Stimulated activated CD4-positive, alpha-beta T cell treated with anti-CD3 and anti-CD28 coated beads, TNF-alpha, amount 100 ng/mL, for 48 hours (primary cell): ENCODE measurements around the gene CYB5R2.

Source experiments
- DNase-seq, 3 donors: peaks; one replicate each; pipeline ENCODE4 v3.0.0-alpha.2; 2020; ENCODE audit warnings: low read depth in 3 of 3

CYB5R2 gene

DNA sequence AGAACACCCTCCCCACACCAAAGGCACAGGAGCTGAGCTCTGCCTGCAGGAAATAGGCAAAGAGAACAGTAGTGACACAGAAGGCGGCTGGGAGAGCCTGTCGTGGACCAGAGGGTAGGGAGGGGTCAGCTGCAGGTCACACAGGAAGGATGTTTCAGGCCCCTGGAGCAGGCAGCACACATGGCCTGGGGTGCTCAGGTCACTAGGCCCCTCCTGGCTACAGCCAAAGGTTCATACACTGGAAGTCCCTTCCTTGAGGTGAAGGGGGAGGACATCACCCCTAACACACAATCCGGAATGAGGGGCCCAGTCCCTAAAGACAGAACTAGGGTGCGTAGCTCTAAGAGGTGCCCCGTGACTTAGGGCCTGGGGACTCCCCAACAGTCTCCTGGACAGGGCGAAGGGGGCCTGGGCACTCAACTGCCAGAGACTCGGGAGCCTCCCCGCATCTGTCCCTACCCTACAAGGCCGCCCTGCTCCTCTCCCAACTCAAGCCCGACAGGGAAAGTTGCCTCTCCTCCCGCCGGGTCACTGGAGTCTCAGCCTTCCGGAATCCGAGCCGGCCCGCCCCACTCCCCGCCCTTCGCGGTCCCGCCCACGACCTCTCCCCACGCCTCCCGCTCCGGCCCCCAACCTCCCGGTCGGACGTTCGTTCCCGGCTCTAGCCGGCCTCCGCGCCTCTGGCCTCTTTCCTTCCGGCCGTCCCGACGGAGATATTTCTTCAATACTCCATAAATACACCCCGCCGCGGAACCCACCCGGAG, at the start of gene CYB5R2:
Gene CYB5R2, minus strand, starts transcription at position 541 of the 764 bp plus-strand sequence. CDS start 675 bp downstream, outside the sequence.
- DNase-seq, result no peak

DNA sequence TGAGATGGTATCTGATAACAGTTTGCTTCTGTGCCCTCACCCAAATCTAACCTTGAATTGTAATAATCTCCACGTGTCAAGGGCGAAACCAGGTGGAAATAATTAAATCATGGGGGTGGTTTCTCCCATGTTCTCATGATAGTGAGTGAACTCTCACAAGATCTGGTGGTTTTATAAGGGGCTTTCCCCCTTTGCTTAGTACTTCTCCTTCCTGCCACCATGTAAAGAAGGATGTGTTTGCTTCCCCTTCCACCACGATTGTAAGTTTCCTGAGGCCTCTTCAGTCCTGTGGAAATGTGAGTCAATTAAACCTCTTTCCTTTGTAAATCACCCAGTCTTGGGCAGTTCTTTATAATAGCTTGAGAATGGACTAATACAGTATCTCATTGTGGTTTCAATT, 41.5 kb upstream of the CYB5R2 start:
- DNase-seq, result no peak

DNA sequence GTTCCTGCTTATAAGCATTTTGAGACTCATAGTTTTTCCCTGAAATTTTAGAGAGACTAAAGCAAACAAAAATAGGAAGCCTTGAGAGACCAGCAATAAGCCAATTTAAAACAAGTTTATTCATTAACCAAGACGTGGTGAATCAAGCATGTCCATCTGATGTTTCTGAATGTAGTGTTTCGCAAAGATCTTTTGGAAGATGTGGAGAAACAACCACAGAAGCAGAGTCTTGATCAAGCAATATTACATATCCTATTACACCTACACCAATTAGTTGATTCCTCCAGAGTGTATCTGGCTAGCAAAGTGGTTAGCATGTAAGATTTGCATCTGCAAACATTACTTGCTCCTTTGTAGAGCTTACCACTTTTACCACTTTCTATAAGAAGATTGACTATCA, 33.1 kb upstream of the CYB5R2 start, which contains the start of gene OVCH2:
Gene OVCH2, minus strand, starts transcription at position 101 of the 400 bp plus-strand sequence. Its CDS starts 83 bp downstream, at position 18.
- no peak for DNase-seq

DNA sequence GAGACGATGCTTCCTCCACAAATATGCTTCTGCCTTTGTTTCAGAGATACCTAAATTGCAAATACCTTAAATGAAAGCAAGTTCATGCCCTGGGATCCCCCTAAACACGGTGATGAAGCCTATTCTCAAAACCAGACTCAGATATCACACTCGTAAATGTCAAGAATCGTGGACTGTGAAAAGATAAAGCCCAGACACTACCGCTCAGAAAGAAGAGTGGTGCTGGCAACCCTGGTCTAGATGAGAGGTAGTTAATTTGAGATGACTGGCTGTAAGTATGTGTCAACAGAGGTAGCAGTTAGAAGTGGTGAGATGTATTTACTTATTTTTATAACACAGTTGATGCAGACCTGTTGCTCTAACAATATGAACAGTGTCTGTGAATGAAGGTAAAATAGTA, 30.4 kb upstream of the CYB5R2 start:
- DNase-seq, result no peak

DNA sequence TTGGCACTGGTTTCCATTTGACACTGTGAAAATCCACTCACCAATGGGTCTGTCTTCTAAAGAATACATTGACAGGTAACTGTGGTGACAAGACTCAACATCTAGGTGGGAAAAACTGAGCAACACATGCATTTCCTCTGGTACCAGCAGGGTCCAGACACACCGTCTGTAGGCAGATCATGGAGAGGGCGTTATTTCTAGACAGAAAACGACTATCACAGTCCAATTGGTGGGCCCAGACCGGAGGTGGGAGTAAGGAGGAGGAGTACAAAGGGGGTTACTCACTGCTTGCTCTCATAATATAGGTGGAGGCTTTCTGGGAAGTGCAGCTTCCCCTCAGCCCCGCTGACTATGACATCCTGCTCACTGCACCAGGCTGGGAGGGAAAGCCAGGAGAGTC, 23.1 kb upstream of the CYB5R2 start:
- no peak for DNase-seq

DNA sequence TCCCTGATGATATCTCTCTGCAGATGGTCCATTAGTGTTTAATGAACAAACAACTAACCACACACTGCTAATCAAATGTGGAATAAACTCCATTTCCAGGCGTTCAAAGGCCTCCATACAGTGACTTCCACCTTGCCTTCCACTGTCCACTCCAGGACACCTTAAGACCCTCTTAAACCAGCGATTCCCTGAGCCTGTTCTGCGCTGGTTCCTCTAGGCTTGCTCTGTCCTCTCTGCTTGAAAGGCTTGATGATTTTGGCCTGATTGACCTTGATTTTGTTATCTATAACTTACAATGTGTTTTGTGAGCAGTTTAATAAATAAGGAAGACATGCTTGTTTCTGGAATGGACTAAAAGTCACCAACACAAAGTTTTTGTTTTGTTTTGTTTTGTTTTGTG, 20.9 kb upstream of the CYB5R2 start:
- no peak for DNase-seq

DNA sequence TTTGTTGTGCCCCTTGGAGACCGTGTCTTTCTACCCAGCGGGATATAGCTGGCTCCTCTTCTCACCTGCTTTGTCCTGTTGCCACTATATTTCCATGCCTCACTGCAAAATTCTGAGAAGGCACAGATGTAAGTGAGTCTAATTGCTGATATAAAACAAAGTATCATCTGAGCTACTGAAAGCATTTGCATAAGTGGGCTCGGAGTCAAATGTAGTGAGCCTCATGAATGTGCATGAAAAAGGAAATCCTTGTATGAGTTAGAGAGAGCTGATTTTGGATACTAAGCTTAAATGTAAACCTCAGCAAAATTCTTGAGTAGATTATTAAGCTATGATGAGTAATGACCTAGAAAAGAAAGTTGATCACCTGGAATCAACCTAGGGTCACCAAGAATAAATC, 19.1 kb upstream of the CYB5R2 start:
- DNase-seq, result no peak

DNA sequence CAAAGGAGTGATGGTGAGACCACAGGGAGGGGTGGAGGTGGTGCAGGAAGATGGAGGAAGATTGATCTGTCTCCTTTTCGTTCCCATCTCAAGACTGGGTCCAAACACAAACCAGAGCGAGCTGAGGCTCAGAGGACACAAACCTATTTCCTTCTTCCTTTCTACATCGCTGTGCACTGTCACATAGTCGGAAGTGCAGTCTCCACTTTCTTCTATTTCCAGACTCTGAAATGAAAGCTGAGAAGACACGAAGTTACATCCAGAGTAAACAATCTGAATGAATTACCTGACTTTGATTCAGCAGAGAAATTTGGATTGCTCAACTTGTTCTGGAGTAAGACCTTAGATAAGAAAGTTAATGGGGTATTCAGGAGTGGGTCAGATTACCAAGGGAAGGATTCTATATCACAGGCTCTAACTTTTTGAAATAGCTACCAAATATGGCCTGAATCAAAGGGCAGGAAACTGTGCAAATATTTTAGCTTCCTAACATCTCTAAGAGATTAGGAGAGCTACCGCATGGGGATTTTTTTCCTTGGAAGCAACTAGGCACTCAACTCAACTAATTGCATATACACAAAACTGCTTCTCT, 18.6 kb upstream of the CYB5R2 start:
- no peak for DNase-seq

DNA sequence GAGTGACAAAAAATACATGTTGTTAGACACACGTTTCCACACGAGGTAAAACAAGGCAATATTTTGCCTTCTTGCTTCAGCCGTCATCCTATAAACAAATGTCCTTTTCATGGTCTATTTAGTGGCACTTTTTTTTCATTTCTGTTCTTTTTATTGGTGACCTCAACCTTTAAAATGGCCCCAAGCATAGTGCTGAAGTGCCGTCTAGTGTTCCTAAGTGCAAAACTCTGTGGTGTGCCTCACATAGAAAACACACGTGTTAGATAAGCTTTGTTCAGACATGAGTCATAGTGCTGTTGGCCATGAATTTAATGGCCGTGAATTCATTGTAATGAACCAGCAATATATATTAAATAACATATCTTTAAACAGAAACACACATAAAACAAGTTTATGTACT, 17.3 kb upstream of the CYB5R2 start:
- DNase-seq, result no peak

DNA sequence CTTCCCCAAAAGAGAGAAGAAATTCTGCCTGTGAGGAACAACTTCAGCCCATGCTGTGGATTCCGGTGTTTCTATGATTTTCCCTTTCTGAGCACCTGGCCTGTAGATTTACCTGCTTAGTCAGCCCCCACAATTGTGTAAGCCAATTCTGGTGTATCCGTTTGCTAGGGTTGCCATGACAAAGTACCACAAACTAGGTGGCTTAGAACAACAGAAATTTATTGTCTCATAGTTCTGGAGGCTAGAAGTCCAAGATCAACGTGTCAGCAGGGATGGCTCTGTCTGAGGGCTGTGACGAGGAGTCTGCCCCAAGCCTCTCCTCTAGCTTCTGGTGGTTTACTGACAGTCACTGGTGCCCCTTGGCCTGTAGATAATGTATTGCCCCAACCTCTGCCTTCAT, 15.9 kb upstream of the CYB5R2 start:
- DNase-seq, result no peak

DNA sequence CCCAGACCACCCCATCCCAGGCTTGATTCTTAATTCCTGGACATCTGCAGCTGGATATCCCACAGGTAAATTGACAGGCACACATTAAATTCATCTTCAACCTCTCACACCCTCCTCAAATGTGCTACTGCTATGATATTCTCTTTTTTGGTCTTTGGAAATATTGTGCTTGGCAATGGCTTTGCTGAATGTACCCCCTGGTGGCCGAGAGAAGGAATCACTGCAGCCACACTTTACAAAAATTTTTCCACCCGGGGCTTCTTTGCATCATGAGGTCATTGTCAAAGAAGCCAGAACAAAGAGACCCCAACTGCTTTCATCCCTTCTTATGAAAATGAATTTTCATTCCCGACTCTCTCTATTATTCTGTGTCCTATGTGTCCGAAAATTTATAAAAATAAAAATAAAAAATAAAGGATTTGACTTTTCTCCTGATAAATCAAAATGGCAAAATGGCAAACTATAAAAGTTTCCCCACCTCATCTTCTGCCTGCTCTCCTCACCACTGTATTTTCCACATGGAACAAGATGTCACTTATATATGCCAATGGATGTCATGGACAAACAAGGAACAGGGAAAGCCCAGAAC, 15.0 kb upstream of the CYB5R2 start:
- DNase-seq, result no peak

DNA sequence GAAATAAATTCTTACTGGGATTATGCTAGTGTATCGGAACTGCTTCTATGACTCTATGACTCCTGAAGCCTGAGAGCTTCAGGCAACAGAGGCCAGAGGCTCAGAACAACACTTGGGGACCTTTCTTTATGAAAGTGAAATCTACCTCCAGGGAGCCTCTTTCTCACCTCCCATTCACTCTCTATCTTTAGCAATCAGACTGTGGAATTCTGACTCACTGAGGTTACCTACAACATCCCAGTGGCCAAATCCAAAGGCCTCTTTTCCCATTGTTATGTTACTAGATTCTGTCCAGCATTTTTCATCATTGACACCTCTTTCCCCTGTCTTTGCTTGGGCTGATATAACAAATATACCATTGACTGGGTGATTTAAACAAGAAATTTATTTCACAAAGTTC, 14.1 kb upstream of the CYB5R2 start:
- DNase-seq, result no peak

DNA sequence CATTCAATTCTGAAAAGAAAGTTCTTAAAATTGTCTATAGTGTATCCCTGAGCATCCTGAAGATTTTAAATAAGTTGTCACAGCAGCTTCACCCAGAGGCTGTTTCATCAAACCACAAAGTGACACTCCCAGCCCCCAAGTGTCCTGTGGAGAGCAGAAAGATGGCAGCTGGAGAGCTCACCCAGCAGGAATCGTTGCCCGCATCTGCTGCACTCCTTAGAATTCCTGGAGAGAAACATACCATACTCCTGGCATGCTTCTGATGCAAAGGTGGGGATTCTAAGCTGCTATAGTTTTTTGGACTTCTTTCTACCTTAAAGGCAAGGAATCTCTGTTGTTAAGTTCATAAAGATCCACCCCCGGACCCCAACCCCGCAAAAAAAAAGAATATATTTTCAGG, 13.5 kb upstream of the CYB5R2 start:
- no peak for DNase-seq

DNA sequence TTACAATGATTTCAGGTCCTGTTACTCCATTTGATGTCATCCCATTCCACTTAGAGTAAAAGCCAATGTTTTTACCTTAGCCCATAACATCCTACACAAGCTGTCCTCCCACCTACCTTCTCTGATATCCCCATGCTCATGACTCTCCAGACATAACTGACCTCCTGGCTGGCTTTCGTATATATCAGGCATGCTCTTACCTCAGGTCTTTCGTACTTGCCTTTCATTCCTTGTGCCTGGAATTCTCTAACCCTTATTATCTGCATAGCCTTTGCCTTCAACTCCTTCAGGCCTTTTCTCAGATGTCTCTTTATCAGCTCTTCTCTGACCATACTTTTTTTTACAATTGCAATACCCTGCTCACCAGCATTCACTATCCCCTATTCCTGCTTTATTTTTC, 10.3 kb upstream of the CYB5R2 start:
- DNase-seq, result no peak

DNA sequence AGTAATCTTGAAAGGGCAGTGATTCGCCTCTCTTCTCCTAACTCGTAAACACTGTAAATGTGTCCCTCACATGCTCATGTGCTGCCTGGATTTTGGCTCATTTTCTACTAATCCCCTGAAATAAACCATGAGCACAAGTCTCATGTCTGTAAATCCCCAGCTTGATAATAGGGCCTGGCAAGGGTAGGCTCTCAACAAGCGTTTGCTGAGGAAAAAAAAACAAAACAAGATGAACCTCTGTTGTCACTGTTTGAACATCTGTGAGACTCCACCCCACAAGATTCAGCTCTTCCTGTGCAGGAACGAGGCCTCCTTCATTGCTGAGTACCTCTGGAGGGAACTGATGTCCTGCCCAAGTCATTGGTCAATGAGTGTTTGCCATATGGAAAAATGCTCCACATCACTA, 4.5 kb upstream of the CYB5R2 start:
- no peak for DNase-seq

DNA sequence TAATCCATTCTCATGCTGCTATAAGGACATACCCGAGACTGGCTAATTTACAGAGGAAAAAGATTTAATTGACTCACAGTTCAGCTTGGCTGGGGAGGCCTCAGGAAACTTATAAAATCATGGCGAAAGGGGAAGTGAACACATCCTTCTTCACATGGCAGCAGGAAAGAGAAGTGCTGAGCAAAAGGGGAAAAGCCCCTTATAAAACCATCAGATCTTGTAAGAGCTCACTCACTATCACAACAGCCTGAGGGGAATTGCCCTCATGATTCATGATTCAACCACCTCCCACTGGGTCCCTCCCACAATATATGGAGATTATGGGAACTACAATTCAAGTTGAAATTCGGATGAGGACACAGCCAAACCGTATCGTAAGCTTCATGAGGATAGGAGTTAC, 3.8 kb upstream of the CYB5R2 start:
- no peak for DNase-seq

DNA sequence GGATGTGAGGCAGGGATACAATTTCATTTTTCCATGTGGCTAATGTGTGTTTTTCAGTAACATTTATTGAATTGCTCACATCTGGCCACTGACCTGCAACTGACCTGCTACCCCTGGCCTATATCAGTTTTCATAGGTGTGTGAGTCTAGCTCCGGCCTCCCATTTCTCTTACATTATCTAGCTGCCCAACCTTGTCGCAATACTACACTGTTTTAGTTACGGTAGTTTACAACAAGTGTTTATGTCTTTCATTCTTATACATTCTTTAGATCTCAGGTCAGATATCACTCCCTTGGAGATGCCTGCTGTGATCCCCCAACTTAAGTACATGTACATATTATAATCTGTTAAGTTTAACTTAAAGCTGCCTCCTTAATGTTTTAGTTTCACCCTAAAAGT, 2.3 kb upstream of the CYB5R2 start:
- DNase-seq, result no peak

DNA sequence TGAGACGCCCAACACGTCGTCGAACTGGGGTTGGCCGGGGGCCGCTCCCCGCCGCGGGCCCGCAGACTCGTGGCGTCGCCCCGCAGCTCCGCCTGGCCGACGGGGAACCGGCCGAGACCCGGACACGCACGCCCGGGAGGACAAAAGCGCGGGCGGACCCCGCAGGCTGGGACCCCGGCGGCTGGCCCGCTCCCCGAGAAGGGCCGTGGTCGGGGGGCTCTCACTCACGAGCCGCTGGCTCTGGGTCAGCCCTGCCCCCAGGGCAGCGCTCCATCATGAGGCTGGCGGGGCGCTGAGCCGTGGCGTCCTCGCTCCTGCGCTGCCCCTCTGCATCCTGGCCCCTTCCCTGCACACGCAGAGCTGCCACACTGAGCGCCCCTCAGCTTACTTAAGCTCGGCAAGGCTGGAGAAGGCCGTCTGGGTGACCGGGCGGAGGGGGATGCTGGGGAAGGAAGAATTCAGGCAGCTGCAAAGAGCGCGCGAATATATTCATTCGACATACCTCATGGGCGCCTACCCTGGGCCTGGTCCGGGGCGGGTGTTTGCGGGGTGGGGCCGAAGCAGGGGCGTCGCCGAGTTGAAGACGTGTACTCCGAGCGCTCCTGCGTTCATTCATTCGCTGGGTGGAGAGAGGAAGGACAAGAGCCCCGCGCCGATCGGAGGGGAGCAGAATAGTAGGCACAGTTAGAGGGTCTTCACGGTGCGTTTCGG, 579 bp upstream of the CYB5R2 start:
- DNase-seq, result no peak

DNA sequence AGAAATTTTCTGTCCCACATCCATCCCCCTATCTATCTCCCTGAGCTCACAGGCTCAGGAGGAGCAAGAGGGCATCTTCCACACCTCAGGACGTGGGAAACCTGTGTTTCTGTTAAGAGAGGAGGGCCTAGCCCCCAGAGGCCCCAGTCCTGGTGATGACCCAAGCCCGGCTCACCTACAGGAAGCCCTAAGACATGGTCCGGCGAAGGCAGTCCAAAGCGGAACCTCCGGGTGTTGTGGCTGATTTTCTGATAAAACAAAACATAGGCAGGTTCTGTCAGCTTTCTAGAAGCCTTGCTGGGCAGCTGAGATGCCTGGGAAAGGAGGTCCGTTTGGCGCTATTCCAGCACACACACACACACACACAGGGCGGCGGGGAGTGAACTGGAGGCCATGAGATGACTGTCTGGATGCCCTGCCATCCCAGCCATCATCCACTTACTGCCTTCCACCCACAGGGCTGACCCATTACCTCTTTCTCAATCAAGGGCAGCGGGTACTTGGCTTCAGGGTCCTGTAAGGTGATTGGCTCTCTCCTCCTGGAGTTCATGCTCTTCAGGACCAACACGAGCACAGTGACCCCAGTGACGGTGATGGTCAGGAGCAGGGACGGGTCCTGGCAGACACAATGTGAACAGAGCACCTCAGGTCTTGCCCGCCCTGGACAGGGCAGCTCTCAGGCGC, 882 bp downstream of the CYB5R2 start:
- no peak for DNase-seq

DNA sequence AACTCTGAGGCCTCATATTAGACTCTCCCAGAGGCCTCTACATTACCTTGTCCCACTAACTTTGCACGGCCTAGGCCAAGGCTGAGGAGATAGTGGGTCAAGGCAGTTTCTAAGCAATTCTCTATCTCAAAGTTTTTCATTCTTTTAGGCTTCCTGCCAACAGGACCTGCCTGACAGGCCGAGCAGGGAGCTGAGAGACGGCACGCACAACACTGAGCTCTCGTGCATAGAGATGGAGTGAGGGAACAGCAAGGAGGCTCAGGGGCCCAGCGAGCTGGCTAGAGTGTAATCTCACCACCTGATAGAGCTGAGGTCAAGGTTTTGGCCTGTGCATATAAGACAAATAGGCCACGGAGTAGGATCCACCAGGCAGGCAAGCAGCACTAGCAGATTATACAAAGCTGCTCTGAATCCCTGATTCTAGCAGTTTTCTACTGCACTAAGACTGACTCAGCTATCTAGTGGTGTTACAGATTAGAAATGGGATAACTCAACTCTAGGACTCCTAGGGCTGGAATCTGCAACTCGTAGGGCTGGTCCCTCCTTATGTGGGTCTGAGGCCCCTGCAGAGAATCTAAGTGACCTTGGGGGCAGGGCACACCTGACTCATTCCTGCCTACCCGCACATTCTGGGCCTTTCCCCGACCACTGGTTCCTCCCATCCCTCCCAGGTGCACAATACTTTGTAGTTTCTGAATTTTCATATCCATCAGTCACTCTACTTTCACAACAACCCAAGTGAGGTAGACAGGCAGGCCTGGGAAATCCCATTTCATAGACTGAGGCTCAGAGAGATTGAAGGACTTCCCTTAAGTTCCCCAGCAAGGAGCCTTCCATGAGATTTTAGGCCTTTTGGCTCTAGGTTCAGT, 1.7 kb downstream of the CYB5R2 start:
- peak in 1 of 3 donors; percentile 34 for DNase-seq

DNA sequence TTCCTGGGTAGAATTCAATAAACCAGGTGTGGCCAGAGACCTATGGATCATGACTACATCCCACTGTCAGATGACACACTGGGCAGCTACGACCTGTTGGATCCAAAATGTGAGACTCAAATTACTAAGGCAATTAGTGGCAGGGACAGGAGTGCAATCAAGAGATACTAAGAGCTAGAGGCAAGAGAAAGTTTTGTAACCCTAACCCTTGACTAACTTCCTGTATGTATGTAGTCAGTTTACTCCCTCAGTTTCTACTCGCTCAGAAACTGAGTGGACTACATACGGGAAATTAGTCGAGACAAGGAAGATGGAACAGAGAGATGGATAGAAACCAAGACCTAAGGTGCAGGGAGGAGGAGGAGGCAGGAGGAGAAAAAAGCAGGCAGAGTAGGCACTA, 2.7 kb downstream of the CYB5R2 start:
- DNase-seq, result no peak
